Left colon (tissue), 2 donors: ENCODE data around the gene PROKR1. TPM values are rescaled to one million over a fixed set of nuclear protein-coding genes. Genes with fewer than 3 reads are reported as not detected.

Source experiments
- ATAC-seq: fragments of 200-7000 bp; cut with Tn5 transposase; one replicate; pipeline ENCODE4 v1.9.1; 2020; ENCODE audit warnings: mild to moderate bottlenecking, moderate library complexity
- DNase-seq, 2 donors: peaks; one replicate each; pipeline ENCODE4 v3.0.0-alpha.2; 2020
- intact Hi-C, 2 donors: fragments of 100-400 bp; cut with DNase I in 1 of 2; cut with micrococcal nuclease in 1 of 2; formaldehyde crosslinking; loops; one replicate each; pipeline versions ENCODE4 v1.11.2 to v1.14.0; 2022; cut with DNase I, micrococcal nuclease
- total RNA-seq, 2 donors: library from RNA; stranded (reverse); fragmentation: NEBNext Ultra II Directional; extraction: Animal tissue kit (Norgen Biotek cat#: 25700); gene quantifications; one replicate each; pipeline ENCODE4 v1.2.1, GENCODE V29; 2021
- donor health status: DM: no; HTN: no; CAD: no.
- donor health status: DM: yes; HTN: yes; CAD: no.

PROKR1 gene
- total RNA-seq, 2 donors from 2014 or later: 0.09 TPM; not detected in 1

DNA sequence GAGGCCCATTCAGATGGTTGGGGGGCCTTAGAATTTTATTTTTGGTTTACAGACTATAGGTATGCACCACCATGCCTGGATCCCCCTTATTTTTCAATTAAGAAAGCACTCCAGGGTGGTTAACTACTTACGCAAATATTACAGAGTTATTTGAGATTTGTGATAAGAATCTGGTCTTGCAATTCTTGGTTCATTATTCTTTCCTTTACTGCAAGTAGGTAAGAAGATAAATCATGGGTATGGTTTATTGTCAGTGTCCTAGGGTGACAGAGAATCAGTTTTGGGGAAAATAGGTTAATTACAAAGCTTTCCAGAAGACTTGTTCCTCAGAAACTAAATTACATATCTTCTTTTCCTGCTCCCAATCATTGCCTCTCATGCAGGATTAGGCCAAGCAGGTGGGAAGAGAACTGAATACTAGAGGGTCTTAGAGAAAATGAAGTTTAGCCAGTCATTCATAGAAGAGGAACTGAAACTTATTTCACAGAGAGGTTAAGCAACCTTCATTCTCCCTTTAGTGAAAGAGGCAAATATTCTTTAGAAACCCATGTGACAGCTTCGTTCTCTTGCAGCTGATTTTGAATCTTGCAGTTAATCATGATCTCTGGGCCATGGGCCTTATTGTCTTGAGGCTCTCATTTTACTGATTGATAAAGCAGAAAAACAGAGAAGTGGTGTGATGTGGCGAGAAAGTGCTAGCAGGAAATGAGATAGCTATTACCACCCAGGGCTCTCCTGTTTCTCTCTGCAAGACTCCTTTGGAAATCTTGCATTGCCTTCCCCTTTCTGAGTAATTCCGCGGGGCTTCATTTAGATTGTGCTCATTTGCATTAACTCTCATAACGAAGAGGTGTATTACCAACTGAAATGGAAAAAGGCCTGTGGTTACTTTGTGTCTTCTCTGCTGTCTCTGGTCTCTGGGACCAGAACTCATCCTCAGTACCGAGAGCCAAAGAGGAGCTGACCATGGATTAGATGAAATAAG is 46.5 kb downstream of the PROKR1 start:
- no peak for ATAC-seq
- intact Hi-C loops: no loop called here
- no peak for DNase-seq

DNA sequence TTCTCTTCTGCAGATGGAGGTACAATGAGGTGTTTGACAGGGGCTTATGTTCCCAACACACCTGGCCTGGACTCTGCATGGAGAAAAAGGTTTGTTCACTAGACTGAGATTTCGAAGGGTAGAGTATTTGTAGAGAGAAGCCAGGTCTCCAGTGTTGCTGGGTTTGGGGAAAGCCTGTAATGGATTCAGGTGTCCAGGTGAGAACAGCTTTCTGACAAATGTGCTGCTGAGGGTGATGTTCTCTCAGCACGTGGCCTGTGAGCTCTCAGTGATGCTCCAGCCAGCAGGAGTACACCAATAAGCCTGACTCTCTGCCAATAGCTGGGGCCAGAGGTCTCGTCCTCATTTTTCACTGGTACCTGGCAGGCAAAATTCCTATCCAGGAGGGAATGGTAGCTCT is 47.5 kb downstream of the PROKR1 start:
- DNase-seq (no peak), ATAC-seq (no peak)
- intact Hi-C loops: no loop called here

DNA sequence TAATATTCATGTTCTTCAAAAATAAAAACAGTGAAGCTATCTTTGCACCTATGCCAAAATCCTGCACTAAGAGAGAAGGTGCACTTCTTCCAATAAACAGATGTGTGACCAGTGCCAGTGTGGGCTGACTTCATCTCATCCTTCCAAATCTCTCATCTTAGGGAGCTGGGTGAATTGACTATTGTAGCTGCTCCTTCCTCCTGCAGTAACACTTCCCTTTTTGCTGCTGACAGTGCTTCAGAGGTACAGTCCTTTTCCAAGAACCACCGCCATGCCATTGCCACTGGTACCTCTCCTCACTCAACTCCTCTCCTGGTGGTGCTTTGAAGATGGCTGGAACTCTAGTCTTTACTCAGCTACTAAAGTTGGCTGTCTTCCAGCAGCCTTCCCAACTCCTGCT is 49.1 kb downstream of the PROKR1 start:
- ATAC-seq: no peak
- no peak for DNase-seq
- intact Hi-C loops: no loop called here

DNA sequence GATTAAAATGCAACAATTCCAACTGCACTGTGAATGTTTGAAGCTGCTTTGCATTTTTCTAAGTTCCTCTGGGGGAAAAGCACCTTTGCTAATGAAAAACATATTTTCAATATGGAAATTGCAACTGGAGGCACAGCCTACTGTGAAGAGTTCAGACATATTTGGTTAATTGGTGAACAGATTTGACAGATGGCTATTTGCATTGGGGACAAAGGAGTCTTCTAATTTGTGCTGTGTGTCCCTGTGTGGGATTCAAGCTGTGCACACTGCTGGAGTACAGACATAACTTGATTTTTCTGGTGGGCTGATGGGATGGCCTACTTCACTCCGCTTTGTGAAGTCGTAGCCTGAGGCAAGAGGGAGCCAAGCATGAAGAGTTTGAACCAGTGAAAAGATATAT is 50.6 kb downstream of the PROKR1 start:
- DNase-seq: no peak
- ATAC-seq: no peak
- intact Hi-C loops: no loop called here

DNA sequence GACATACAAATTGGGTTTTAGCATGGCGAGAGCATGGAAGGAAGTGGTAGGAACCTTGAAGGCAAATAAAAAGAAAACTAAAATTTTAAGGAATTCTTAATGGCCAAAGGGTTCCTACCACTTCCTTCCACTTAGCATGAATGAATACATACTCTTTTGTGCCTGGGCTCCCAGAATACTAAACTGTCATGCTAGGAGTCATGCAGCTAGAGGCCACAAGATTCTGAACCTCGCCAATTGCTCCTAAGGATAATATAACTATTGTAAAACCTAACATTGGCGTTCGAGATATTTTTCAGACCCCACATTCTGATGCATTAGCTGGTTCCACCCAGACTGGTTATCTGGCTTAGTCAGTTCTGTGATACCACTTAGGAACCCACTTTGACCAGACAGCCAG is 52.6 kb downstream of the PROKR1 start:
- intact Hi-C loops: no loop called here
- no peak for DNase-seq
- no peak for ATAC-seq

DNA sequence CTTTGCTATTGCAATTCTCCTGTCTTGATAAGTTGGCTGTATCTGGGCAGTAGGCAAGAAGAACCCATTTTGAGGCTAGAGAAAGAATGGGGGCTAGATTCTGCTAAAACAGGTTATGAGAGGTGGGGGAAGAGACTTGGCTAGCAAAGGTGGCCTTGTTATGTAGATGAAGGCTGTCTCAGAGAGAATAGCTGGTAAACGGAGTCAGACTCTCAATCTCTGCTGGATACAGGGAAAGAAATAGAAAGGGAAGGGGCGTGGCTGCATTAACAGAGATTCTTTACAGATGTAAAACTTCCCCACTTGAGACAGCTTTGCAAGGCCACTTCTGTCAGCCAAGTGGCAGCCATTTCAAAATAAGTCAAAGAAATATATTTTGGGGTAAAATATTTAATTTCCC is 53.2 kb downstream of the PROKR1 start:
- DNase-seq (no peak), ATAC-seq (no peak)
- intact Hi-C loops: no loop called here

DNA sequence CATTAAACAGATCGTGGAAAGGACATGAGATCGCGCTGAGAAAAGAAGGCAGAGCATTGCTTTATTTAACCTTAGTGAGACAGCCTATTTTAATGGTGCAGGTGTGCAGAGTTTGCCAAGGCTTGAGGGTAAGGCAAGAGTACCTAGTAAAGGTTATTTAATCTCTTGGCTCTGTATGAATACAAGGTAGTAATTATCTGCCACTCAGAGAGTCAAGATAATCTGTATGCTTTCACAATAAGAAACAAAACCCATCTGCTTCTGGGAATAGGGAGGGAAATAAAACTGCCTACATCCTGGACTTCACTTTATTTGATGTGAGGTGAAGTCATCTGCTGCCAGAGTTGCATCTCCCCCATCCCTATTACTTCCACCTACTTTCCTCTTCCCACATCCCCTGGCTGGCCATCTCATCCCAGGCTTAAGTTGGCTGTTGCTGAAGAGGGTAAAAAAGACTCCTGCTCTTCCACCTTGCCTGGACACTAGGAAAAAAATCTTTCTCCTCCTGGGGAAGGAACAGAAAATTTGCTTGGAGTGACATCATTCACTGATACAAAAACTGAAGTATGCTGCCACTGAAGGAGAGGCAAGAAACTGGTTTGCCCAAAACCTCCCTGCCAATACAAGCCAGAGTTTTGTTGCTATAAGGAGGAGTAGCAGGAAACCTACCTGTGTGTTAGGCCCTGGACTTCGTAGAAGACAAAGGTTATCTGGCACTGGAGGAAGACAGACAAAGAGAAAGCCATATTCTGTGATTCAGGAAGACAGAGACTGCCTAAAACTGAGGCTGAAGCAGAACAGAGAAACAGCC is 55.4 kb downstream of the PROKR1 start:
- ATAC-seq (no peak), DNase-seq (no peak)
- intact Hi-C loops: no loop called here

DNA sequence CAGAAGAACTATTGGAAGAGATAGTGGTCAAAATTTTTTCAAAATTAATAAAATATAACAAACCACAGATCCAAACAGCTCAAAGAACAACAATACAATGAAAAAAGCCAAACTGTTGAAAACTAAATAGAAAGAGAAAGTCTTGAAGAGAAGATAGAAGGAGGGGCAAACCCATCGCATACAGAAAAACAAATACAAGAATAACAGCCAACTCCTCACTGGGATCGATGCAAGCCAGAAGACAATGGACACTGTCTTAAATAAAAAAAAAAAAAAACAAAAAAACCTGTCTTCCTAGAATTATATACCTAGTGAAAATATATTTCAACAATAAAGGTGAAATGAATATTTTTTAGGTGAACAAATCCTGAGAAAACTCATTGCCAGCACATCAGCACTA is 57.2 kb downstream of the PROKR1 start:
- intact Hi-C loops: loop anchor here in 1 of 2 donors (10.0 kb wide), 1 partner anchor 224 kb away; no protein-coding TSS in a partner anchor

DNA sequence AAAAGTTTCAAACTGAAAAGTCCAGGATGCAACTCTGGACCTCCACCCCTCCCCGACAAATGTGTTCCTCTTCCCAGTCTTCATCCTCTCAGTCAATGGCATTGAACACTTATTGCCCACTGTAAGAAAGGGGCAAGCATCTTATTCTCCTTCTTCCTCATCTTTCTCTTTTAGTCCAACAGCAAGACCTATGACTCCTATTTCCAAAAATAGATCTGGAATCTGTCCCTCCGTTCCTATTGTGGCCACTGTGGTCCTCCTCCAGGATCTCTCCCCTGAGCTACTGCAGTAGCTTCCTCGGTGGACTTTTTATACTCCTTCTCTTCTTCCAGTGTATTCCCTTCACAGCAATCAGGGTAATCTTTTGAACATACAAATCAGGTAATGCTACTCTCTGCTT is 63.3 kb downstream of the PROKR1 start:
- DNase-seq (no peak), ATAC-seq (no peak)
- intact Hi-C loops: loop anchor here in 1 of 2 donors (10.0 kb wide), 1 partner anchor 218 kb away; no protein-coding TSS in a partner anchor

More for the DNA sequence above, 57.2 kb downstream of the PROKR1 start:
- ATAC-seq: no peak
- DNase-seq: no peak

Other genes starting within 250 kb of the PROKR1 start
- gene FBXO48, start 176.3 kb upstream of the PROKR1 start, total RNA-seq: 1 to 10 TPM; 1.5 to 2.1 TPM
- gene APLF, start 176.0 kb upstream of the PROKR1 start, total RNA-seq: 1 to 10 TPM; 1.3 to 3.4 TPM
- gene ARHGAP25, start 91.2 kb downstream of the PROKR1 start, total RNA-seq: 1 to 10 TPM; 3.7 to 7.0 TPM
- gene BMP10, start 227.8 kb downstream of the PROKR1 start, total RNA-seq: not detected